ENCODE data around the gene TXNL4A.
A peak's percentile ranks its signal among the peaks of the same experiment; 100 is the strongest.

The TXNL4A gene

GRCh38 chr18:79933765-79934164, 54.6 kb downstream of the TXNL4A start:
- no peak for DNase-seq

- no peak for DNase-seq
Observed at GRCh38 chr18:79932907-79933306, 55.5 kb downstream of the TXNL4A start.

- no peak for DNase-seq
Observed at GRCh38 chr18:79931475-79931874, 56.9 kb downstream of the TXNL4A start.

GRCh38 chr18:79930020-79930642, 58.2 kb downstream of the TXNL4A start:
- DNase-seq: no peak

- DNase-seq: no peak
Observed at GRCh38 chr18:79928563-79928960, 59.8 kb downstream of the TXNL4A start.

- DNase-seq: no peak
Observed at GRCh38 chr18:79927607-79928562, 60.5 kb downstream of the TXNL4A start.

- no peak for DNase-seq
Observed at GRCh38 chr18:79926715-79927606, 61.4 kb downstream of the TXNL4A start.

- no peak for DNase-seq
Observed at GRCh38 chr18:79926306-79926705, 62.1 kb downstream of the TXNL4A start.

- peak; percentile 38 to 62 for DNase-seq
Observed at GRCh38 chr18:79924814-79925731, 63.3 kb downstream of the TXNL4A start.

- no peak for DNase-seq
Observed at GRCh38 chr18:79923896-79924585, 64.3 kb downstream of the TXNL4A start.

GRCh38 chr18:79922971-79923411, 65.4 kb downstream of the TXNL4A start:
- DNase-seq: no peak

- no peak for DNase-seq
Observed at GRCh38 chr18:79921984-79922965, 66.1 kb downstream of the TXNL4A start.
